ENCODE data around the gene ST7.
"Not testable (repeated sequence)": the region's sequence is repeated elsewhere in the genome, so short reads cannot be mapped to it uniquely, and the experiment has no call there.

ST7 gene

DNA sequence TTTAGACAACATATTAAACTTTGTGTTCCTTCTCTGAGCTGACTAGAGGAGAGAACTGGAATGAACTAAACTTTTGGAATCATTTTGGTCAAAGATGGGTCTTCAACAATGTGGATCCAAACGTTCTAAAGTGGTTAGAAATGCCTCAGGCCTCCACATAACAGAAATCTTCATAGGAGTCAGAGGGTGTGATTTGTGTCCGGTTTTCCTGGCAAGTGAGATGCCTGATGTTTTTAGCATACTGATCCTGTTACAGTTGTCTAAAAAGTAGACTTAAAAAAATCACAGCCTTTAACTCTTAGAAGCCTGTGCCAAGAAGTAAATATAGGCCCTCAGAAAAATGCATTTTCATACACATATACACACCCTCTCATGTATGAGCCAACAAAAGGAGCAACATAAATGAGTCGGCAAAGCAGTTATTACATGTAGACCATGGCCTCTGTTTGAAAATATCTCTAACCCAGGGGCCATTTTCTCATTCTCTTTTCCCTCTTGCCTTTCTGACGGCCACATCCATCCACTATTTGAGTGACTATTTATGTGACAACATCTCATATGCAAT, 64.5 kb downstream of the ST7 start:
- Histone ChIP-seq H3K4me1 (ENCODE audit: control insufficient read depth, insufficient read depth, low read length) (peaks cover 9% of the 10 kb centered on the region), H3K36me3 (ENCODE audit: control insufficient read depth, insufficient read depth, low read length) (no peaks in the 10 kb centered on the region), H3K4me3 (ENCODE audit: low read length) (no peak overlapping the region), H3K9ac (ENCODE audit: low read length) (no peak overlapping the region), H3K27me3 (ENCODE audit: control insufficient read depth, insufficient read depth, low read length) (no peaks in the 10 kb centered on the region), H3K27ac (ENCODE audit: low read depth, low read length) (no peak overlapping the region)

GRCh38 chr7:117018713-117019112, 65.4 kb downstream of the ST7 start:
- H3K4me1 ChIP-seq (ENCODE audit: control insufficient read depth, insufficient read depth, low read length) = peaks cover 9% of the 10 kb centered on the region
- H3K27me3 ChIP-seq (ENCODE audit: control insufficient read depth, insufficient read depth, low read length) = no peaks in the 10 kb centered on the region
- no peak overlapping the region for H3K27ac ChIP-seq (ENCODE audit: low read depth, low read length)
- no peaks in the 10 kb centered on the region for H3K36me3 ChIP-seq (ENCODE audit: control insufficient read depth, insufficient read depth, low read length)
- H3K9ac ChIP-seq (ENCODE audit: low read length) = no peak overlapping the region
- no peak overlapping the region for H3K4me3 ChIP-seq (ENCODE audit: low read length)

DNA sequence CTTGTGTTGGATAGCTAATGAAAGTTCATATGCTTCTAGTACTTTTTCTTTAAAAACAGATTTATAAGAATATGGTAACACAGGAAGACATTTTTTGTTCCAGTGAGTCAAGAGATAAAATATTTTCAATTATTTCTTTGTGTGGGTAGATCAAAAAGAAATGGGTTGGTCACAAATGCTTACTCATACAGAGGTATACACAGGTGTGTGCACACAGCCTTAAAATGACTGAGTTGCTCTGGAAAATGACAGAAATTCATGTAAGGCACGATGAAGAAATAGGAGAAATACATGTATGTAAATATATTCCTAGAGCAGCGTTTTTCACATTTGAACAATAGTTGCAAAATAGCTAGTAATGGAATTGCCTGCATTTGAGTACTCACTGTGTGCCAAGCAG, 66.0 kb downstream of the ST7 start:
- Histone ChIP-seq H3K27me3 (ENCODE audit: control insufficient read depth, insufficient read depth, low read length) (no peaks in the 10 kb centered on the region), H3K4me3 (ENCODE audit: low read length) (no peak overlapping the region), H3K4me1 (ENCODE audit: control insufficient read depth, insufficient read depth, low read length) (peaks cover 9% of the 10 kb centered on the region), H3K9ac (ENCODE audit: low read length) (no peak overlapping the region), H3K36me3 (ENCODE audit: control insufficient read depth, insufficient read depth, low read length) (no peaks in the 10 kb centered on the region), H3K27ac (ENCODE audit: low read depth, low read length) (no peak overlapping the region)

GRCh38 chr7:117019786-117020590, 66.7 kb downstream of the ST7 start:
- peak overlapping the region; percentile 67 for H3K4me3 ChIP-seq (ENCODE audit: low read length)
- no peaks in the 10 kb centered on the region for H3K36me3 ChIP-seq (ENCODE audit: control insufficient read depth, insufficient read depth, low read length)
- H3K4me1 ChIP-seq (ENCODE audit: control insufficient read depth, insufficient read depth, low read length) = peaks cover 9% of the 10 kb centered on the region
- no peaks in the 10 kb centered on the region for H3K27me3 ChIP-seq (ENCODE audit: control insufficient read depth, insufficient read depth, low read length)
- peak overlapping the region; percentile 36 for H3K9ac ChIP-seq (ENCODE audit: low read length)
- peak overlapping the region; percentile 62 for H3K27ac ChIP-seq (ENCODE audit: low read depth, low read length)

GRCh38 chr7:117020591-117020973, 67.3 kb downstream of the ST7 start:
- Histone ChIP-seq H3K4me3 (ENCODE audit: low read length) (peak overlapping the region; percentile 67), H3K27ac (ENCODE audit: low read depth, low read length) (peak overlapping the region; percentile 62), H3K36me3 (ENCODE audit: control insufficient read depth, insufficient read depth, low read length) (no peaks in the 10 kb centered on the region), H3K9ac (ENCODE audit: low read length) (no peak overlapping the region), H3K4me1 (ENCODE audit: control insufficient read depth, insufficient read depth, low read length) (peaks cover 9% of the 10 kb centered on the region), H3K27me3 (ENCODE audit: control insufficient read depth, insufficient read depth, low read length) (no peaks in the 10 kb centered on the region)

GRCh38 chr7:117021366-117021765, 68.1 kb downstream of the ST7 start:
- no peak overlapping the region for H3K4me3 ChIP-seq (ENCODE audit: low read length)

DNA sequence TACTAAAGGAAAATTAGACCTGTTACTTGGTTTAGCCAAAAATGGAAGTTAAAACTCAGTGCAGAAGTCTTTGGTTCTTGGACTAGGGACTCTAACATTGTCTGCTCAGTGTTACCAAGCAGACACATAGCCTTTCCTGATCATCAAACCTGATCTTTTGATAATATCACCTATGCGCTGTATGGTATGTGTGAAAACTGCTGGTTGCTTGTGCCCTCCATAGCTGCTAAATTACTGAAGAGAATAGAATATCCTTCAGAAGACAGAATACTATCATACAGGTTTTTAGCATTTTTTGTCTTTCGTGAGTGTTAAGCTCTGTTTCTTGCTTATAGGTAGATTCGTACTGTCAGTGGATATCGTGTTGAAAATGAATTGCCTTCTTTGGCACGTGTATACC, 68.7 kb downstream of the ST7 start:
- Histone ChIP-seq H3K27ac (ENCODE audit: low read depth, low read length) (no peak overlapping the region), H3K27me3 (ENCODE audit: control insufficient read depth, insufficient read depth, low read length) (no peaks in the 10 kb centered on the region), H3K4me3 (ENCODE audit: low read length) (peak overlapping the region; percentile 37), H3K4me1 (ENCODE audit: control insufficient read depth, insufficient read depth, low read length) (peaks cover 9% of the 10 kb centered on the region), H3K36me3 (ENCODE audit: control insufficient read depth, insufficient read depth, low read length) (no peaks in the 10 kb centered on the region), H3K9ac (ENCODE audit: low read length) (no peak overlapping the region)

More at GRCh38 chr7:117021366-117021765, 68.1 kb downstream of the ST7 start:
- no peaks in the 10 kb centered on the region for H3K27me3 ChIP-seq (ENCODE audit: control insufficient read depth, insufficient read depth, low read length)
- H3K36me3 ChIP-seq (ENCODE audit: control insufficient read depth, insufficient read depth, low read length) = no peaks in the 10 kb centered on the region
- peaks cover 9% of the 10 kb centered on the region for H3K4me1 ChIP-seq (ENCODE audit: control insufficient read depth, insufficient read depth, low read length)
- no peak overlapping the region for H3K9ac ChIP-seq (ENCODE audit: low read length)
- no peak overlapping the region for H3K27ac ChIP-seq (ENCODE audit: low read depth, low read length)

DNA sequence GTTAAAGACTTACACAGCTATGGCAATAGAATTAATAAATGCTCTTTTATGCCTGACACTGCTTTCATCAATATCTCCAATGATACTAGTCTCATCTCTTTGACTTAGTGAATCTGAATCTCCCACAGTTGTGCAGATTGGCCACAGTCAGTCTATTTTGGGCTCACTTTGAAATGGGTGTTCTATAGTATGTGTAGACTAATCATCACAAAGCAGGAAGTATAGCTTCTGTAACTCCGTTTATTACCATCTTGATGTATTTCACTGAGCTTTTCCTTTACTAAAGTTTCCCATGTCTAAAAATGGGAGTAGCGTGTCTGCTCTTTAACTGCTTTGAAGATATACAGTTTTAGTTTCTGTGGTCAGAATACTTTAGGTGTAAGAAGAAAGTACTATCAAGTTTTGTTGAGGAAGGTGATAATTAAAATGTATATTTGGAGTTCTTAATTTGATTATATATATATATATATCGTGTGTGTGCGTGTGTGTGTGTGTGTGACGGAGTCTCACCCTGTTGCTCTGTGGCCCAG, 70.1 kb downstream of the ST7 start:
- Histone ChIP-seq H3K27me3 (ENCODE audit: control insufficient read depth, insufficient read depth, low read length) (no peaks in the 10 kb centered on the region), H3K27ac (ENCODE audit: low read depth, low read length) (no peak overlapping the region), H3K36me3 (ENCODE audit: control insufficient read depth, insufficient read depth, low read length) (no peaks in the 10 kb centered on the region), H3K4me3 (ENCODE audit: low read length) (no peak overlapping the region), H3K4me1 (ENCODE audit: control insufficient read depth, insufficient read depth, low read length) (peaks cover 9% of the 10 kb centered on the region), H3K9ac (ENCODE audit: low read length) (no peak overlapping the region)

- Histone ChIP-seq H3K27me3 (ENCODE audit: control insufficient read depth, insufficient read depth, low read length) (no peaks in the 10 kb centered on the region), H3K27ac (ENCODE audit: low read depth, low read length) (no peak overlapping the region), H3K4me3 (ENCODE audit: low read length) (no peak overlapping the region), H3K4me1 (ENCODE audit: control insufficient read depth, insufficient read depth, low read length) (peaks cover 9% of the 10 kb centered on the region), H3K9ac (ENCODE audit: low read length) (no peak overlapping the region), H3K36me3 (ENCODE audit: control insufficient read depth, insufficient read depth, low read length) (no peaks in the 10 kb centered on the region)
Measured at GRCh38 chr7:117024811-117025210, 71.5 kb downstream of the ST7 start.

DNA sequence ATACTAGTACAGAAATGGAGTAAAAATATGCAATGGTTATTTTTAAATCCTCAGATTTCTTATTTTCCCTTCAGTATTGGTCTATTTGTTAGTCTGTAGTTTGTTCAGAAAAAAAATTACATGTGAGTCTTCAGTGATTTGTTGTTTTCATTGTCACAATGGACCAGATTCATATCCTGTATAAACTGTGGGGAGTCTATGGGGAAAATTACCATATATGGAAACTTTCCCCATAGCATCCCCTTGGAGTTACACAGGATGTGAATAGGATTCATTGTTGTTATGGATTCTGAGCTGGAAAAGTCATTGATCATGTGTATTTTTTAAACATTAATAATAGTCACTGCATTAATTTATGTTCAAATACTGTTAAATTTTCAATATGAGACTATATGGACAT, 72.6 kb downstream of the ST7 start:
- Histone ChIP-seq H3K9ac (ENCODE audit: low read length) (no peak overlapping the region), H3K27ac (ENCODE audit: low read depth, low read length) (no peak overlapping the region), H3K27me3 (ENCODE audit: control insufficient read depth, insufficient read depth, low read length) (no peaks in the 10 kb centered on the region), H3K4me1 (ENCODE audit: control insufficient read depth, insufficient read depth, low read length) (peaks cover 6% of the 10 kb centered on the region), H3K4me3 (ENCODE audit: low read length) (no peak overlapping the region), H3K36me3 (ENCODE audit: control insufficient read depth, insufficient read depth, low read length) (no peaks in the 10 kb centered on the region)

GRCh38 chr7:117030346-117030745, 77.0 kb downstream of the ST7 start:
- H3K9ac ChIP-seq (ENCODE audit: low read length); H3K27ac ChIP-seq (ENCODE audit: low read depth, low read length); H3K4me3 ChIP-seq (ENCODE audit: low read length); H3K27me3 ChIP-seq (ENCODE audit: control insufficient read depth, insufficient read depth, low read length); H3K36me3 ChIP-seq (ENCODE audit: control insufficient read depth, insufficient read depth, low read length); H3K4me1 ChIP-seq (ENCODE audit: control insufficient read depth, insufficient read depth, low read length): not testable (repeated sequence)

GRCh38 chr7:117030793-117031192, 77.5 kb downstream of the ST7 start:
- H3K27me3 ChIP-seq (ENCODE audit: control insufficient read depth, insufficient read depth, low read length); H3K36me3 ChIP-seq (ENCODE audit: control insufficient read depth, insufficient read depth, low read length): not testable (repeated sequence)

GRCh38 chr7:117032810-117033209, 79.5 kb downstream of the ST7 start:
- Histone ChIP-seq H3K9ac (ENCODE audit: low read length) (no peak overlapping the region), H3K4me3 (ENCODE audit: low read length) (no peak overlapping the region), H3K27ac (ENCODE audit: low read depth, low read length) (no peak overlapping the region), H3K4me1 (ENCODE audit: control insufficient read depth, insufficient read depth, low read length) (peaks cover 3% of the 10 kb centered on the region), H3K27me3 (ENCODE audit: control insufficient read depth, insufficient read depth, low read length) (no peaks in the 10 kb centered on the region), H3K36me3 (ENCODE audit: control insufficient read depth, insufficient read depth, low read length) (no peaks in the 10 kb centered on the region)

More at GRCh38 chr7:117030793-117031192, 77.5 kb downstream of the ST7 start:
- not testable (repeated sequence) for H3K4me3 ChIP-seq (ENCODE audit: low read length); H3K4me1 ChIP-seq (ENCODE audit: control insufficient read depth, insufficient read depth, low read length); H3K9ac ChIP-seq (ENCODE audit: low read length); H3K27ac ChIP-seq (ENCODE audit: low read depth, low read length)

Measured in rectal smooth muscle tissue (tissue), 1 donor.